HG03575 (cell line): ENCODE data around the gene TENT4A.
"Not testable (repeated sequence)": the region's sequence is repeated elsewhere in the genome, so short reads cannot be mapped to it uniquely, and the experiment has no call there.

Experiments
- ATAC-seq: cut with Tn5 transposase; IDR thresholded peaks from one replicate; pipeline ENCODE4 v1.9.1; 2021; ENCODE audit not compliant: unreplicated experiment, insufficient number of reproducible peaks, low FRiP score; ENCODE audit errors: extremely low read depth

Gene TENT4A

DNA sequence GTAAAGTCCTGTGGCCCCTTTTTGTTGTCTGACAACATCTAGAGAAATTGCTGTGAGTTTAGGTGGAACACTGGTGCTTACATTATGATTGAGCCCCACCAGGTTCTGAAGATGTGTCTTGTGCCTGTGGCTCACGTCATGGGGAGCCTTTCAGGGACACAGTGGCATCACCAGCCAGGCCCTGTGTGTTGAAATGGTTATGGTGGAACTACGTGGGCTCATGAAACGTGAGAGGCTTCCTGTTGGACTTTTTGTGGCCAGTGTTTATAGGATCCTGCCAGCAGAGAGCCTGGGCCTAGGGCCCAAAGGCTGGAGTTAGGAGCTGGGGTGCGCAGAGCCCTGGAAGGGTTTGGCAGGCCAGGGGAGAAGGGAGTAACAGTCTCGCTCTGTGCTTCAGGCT lies 46.8 kb downstream of the TENT4A start:
- ATAC-seq: no peak

DNA sequence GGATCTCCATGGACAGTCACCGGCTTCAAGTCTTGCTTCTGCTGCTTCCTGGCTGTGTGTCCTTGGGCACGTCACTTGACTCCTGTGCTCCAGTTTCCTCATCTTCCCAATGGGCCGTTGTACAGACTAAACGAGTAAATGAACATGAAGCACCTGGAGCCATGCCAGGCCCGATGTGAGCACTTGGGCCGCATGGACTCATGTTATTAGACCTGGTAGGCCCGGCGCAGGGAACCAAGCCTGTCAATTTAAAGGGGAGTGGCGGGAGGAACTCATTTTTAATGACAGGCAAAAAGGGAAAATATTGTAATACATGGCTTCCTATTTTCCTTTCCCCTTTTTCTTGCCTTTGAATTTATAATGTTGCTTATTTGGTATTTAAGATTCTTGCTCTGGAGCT lies 47.5 kb downstream of the TENT4A start:
- ATAC-seq: no peak

DNA sequence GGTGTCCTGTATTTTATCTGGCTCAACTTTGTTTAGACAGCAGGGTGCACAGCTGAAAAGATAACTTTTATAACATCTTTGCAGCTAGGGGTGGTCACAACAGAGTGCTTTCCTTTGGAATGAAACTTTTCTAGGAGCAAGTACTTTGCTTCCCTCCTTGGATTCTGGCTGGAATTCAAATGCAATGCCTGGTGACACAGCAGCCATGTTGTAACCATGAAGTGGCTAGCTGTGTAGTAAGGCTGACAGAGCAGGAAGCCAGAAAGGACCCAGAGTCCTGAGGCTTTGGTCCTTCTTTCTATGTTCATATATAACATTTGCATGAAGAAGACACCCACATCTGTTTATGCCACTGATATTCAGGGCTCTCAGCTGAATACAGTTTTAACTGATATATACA lies 48.1 kb downstream of the TENT4A start:
- ATAC-seq: no peak

DNA sequence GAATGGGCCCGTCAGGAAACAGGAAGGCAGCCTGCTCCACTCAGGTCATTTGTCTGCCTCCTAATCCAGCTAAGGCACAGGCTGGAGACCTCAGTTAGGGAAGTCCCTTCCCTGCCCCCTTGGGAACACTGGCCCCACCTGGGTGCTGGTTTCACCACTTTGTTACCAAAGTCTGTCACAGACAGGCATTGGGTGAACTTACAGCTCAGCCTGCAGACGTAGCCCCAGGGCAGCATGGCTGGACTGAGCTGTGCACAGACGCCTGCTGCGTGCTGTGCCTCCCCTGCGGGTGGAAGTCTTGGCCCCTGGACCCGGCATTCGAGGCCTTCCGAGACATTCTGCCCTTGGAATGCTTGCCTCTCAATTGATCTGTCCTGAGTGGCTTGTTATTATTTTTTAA lies 48.9 kb downstream of the TENT4A start:
- no peak for ATAC-seq

DNA sequence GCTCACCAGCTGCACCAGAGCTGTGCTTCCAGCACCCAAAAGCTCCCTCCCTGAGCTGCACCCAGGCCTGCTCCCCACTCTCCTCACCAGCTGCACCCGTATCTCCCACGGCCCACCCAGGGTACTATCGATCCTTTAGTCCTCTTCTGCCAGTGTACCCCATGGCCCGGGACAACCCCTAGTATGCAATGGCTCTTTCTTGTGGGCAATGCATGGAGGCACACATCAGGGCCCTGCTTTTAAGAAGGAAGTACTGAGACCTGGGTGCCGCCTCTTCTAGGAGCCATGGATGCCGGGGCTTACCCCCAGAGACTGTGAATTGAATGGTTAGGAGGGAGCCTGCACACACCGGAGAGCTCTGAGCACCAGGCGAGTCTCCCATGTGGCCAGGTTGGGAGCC lies 49.5 kb downstream of the TENT4A start:
- ATAC-seq: no peak

DNA sequence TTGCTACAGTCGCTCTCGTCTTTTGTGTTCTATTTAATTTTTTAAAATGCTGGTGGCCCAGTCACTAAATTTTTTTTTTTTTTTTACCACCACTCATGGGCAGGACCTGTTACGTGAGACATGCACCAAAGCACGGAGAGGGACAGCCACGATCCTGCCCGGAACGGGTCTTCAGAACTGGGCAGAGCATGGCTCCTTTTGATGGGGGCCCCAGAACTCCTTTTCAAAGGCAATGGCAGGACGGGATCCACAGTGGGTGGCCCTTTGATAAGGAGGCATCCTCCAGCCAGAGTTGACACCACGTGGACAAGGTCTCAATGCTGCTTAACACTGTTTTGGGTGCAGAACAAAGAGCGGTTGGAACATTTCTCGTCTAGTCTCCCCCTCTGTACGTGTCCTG lies 50.0 kb downstream of the TENT4A start:
- ATAC-seq: no peak

DNA sequence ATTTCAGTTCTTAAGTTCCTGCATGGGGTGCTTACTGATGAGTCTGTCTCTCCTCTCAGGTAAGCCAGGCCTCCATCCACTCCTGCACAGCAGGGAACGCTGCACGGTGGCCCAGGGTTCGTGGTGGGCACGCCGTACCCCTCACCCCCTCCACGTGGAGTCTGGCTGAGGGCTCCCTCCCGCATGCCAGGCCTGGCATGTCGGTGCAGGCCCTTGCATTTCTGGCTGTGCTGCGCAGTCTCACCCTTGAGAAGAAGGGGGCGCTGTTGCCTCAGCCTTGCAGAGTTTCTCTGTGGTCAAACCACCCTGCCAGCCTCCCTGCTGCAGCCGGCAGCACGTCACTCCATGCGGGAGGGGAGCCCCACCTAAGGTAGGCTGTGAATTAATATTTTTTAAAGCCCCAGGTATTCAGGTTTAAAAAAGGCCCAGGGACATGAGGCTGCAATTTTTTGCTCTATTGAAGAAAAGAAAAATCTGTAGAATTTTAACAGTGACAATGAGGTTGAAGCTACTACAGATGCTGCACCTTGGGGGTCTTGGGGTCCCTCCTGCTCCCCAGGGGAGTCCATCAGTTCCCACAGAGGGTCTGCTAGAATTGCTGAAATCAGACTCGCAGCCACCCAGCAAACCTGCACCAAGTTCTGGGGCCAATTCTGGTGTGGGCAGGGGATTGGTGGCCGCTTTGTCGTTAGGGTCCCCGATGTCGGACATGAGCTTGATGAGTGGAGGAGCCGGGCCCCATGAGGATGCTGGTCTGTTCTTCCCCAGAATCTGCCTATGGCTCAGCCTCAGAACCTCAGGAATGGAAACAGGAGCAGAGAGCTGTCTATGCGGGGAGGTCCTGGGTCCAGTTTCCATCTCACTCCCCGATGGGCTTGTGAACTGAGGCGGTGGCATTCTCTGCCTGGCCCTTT lies 52.6 kb downstream of the TENT4A start:
- peak; percentile 71 for ATAC-seq

DNA sequence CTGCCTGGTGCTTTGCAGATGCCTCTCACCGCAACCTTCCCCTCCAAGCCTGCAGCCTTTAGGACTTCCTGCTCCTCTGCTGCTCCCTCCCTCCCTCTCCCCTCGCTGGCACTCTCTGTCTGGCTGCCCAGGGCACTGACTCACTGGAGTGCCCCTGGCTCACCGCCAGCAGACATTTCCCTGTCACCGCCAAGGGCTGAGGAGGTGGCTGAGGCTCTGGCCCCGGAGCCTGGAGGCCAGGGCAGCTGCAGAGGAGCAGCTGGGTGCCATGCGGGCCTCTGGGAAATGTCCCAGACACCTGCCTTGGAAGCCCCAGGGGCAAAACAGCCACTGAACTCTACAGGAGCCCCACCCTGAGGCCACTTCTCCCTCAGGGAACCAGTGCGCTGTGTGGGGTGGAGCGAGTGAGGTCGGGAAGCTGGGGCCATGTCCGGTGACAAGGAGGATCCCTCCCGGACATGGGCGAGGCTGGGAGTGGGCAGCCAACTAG lies 53.4 kb downstream of the TENT4A start:
- no peak for ATAC-seq

DNA sequence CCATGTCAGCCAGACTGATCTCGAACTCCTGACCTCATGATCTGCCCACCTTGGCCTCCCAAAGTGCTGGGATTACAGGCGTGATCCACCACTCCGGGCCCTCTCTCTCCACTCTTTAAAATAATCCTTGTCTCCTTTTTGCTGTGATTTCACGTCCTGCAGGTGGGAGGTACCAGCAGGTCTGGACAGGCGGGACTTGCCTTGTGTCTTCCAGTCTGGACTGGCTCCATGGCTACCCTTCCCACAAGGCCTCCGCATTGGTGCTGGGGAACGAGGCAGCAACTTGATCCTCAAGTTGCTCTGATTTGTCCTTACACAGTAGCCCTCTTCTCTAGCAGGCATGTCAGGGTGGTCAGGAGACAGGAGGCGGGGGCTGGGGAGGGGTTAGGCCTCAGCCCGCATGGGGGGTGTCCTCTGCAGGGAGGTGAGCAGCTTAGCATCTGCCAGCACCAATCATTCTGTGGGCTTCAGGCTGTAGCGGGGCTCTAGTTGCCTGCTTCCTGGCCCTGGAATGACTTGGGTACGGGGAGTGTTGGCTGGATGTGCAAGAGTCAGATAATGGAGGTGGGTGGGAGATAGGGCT lies 54.3 kb downstream of the TENT4A start:
- no peak for ATAC-seq

DNA sequence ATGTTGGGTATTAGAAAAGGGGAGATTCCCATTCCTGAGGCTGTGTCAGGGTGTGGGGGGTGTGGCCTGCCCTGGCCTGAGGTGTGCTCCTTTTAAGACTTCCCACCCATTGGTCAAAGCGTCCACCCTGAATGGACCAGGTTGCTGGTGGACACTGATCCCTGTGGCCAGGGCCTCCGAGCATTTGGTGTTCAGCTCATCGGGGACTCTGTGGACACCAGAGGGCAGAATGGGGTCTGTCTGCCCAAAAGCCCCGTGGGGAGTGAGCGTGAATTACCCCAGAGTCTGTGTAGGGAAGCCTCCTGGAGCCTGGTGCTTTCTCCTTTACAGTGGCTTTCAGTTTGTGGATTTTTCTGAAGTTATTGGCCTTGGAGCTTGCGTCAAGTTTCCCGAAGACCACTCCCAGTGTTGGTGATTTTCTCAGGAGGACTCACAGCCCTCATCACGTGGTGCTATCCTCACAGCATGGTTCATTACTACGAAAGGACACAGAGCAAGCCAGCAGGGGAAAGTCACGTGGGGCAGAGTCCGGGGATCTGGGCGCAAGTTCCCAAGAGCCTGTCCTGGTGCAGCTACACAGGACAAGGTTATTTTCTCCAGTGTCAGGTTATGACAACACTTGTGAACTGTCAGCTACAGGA lies 55.5 kb downstream of the TENT4A start:
- ATAC-seq: no peak

DNA sequence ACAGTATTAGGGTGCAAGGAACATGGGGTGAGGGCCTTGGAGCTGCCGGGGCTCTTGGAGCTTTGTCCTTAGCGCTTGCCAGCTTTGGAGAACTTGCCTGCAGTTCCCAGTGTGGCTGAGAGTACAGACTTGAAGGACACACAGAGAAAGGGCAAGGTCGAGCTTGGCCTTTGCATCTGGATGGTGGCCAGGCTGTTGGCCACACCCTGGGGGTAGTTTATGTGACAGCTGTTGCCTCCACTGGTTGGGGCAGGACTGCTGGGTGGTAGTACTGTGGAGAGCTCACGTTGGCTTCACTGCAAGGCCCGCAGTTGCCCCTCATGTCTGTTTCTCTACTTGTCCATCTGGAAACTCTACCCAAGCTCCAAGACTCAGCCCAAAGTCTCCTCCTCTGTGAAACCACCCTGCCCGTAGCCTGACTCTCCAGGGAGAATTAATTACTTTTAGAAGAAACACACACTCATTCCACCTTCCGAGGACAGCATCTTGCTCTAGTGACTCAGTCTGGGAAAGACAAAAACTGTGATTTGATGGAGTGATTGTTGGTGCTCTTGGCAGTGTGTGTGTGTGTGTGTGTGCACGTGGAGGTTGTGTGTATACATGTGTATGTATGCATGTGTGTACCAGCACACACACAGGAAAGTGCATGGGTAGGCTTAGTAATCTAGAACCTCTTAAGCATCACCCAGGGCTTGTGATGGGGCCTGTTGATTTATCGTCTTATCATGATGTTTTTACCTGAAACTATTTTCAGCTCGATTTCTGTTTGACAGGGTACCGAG lies 57.8 kb downstream of the TENT4A start:
- no peak for ATAC-seq

DNA sequence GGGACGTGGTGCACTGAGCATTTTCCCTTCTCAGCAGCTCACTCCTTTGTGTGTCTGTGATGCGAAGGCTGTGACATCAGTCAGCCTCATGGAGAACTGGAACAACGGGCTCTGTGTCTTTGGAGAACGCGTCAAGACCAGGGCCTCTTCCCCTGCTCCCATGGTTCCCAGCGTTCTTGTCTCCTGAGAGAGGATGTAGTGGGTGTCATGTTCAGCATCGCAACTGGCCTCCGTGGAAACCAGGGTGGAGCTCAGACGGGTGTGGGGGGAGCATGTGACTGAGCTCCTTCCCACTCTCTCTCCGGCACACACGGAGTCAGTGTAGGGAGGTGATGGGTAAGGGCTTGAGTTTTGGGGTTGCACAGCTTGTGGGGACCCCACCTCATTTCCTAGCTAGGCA lies 59.7 kb downstream of the TENT4A start:
- ATAC-seq: no peak

DNA sequence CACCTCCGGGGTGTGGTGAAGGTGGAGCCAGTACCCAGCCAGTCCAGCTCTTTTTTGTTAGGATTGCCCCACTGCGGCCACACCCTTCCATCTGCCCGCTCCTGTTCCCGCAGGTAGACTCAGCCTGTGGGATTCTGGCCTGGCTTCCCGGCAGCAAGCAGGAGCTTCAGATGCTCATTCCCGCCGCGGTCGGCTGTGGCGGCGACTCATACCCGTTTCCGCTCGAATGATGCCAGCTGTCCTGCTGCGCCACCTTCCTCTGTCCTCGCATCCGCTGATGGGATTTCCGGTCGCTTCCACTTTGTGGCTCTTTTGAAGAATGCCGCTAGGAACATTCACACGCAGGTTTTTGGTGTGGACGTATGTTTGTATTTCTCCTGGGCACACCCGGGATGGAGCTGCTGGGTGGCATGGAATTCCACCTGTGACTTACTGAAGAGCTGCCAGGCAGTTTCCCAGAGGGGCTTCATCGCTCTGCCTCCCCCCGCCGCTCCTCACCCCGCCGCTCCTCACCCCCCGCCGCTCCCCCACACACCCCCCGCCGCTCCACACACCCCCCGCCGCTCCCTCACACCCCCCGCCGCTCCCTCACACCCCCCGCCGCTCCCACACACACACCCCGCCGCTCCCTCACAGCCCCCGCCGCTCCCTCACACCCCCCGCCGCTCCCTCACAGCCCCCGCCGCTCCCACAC lies 60.3 kb downstream of the TENT4A start:
- ATAC-seq: no peak

DNA sequence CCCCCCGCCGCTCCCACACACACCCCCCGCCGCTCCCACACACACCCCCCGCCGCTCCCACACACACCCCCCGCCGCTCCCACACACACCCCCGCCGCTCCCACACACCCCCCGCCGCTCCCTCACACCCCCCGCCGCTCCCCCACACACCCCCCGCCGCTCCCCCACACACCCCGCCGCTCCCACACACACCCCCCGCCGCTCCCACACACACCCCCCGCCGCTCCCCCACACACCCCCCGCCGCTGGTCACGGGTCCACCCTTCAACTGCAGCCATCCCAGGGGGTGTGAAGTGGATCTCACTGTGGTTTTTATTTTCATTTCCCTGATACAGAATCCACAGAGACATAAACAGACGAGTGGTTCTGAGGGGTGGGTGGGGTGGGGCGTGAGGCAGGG lies 61.0 kb downstream of the TENT4A start:
- not testable (repeated sequence) for ATAC-seq

DNA sequence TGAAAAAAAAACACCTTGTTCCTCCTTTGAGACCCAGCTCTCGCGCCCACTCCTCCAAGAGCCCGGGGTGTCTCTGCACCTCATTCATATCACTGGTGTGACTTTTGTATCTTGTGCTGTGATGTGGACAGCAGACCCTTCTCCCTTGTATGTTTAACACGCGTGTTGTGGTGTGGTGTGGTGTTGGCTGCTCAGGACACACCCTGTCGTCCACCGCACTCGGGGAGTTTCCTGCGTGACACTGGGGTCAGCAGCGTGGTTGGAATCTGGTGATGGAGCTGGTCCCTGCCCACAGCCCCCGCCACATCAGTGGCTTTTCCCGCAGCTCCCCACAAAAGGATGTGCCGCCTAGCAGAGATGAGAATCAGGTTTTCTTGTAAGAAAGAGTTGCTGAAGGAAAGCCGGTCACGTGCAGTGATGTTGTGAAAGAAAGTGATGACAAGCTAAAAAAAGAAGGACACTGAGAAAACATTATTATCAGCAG lies 61.5 kb downstream of the TENT4A start:
- no peak for ATAC-seq

DNA sequence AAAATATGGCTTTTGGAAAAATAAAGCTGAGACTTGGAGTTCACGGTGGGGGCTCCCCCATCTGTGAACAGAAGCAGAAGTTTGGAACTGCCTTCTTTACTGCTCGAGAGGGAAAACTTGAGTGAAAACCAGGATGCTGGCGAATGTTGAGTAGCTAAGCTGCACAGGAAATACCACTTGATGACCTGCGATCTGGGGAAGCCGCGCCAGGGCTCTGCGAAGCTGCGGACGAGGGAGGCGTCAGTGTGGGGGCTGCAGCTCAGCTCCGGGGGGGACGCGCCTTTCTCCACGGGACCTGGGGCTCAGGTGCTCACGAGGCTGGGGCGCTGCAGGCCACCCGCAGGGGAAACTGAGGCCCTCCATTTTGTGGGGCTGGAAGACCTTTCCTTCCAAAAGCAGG lies 62.3 kb downstream of the TENT4A start:
- no peak for ATAC-seq

DNA sequence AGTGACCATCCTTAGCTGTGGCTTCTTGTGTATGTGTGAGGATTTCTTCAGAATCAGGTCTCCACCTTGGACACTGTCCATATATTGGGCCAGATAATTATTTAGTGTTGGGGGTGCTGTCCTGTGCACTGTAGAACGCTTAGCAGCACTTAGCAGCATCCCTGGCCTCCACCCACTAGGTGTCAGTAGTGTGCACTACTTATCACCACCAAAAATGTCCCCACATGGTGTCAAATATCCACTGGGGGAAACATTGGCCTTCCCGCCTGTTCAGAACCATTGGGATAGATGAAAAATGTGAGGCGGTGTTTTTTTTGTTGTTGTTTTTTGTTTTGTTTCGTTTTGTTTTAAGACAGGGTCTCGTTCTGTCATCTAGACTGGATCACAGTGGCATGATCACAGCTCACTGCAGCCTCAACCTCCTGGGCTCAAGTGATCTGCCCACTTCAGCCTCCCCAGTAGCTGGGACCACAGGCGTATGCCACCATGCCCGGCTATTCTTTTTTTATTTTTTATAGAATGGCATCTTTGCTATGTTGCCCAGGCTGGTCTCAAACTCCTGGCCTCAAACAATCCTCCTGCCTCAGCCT lies 67.7 kb downstream of the TENT4A start:
- ATAC-seq: no peak

DNA sequence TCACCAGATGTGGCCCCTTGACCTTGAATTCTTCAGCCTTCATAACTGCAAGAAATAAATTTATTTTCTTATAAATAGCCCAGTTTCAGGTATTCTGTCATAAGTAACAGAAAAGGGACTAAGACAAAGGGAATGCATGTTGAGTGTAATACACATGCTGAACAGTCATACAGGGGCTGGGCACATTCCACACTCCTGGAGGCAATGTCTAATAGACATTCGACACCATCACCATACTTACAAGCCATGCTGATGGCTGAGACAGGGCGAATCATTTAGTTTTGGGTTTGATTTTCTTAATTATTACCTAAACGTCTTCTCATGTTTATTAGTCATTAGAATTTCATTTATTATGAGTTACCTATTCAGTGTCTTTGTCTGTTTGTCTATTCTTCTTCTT lies 68.5 kb downstream of the TENT4A start:
- ATAC-seq: no peak
